GM18907 (cell line): Measurements from ENCODE around the gene AUTS2.
A peak's percentile ranks its signal among the peaks of the same experiment; 100 is the strongest.
"Not testable (repeated sequence)": the region's sequence is repeated elsewhere in the genome, so short reads cannot be mapped to it uniquely, and the experiment has no call there.

Source experiments
- ATAC-seq: cut with Tn5 transposase; IDR thresholded peaks from one replicate; pipeline ENCODE4 v1.9.1; 2021; ENCODE audit warnings: mild to moderate bottlenecking, moderate library complexity; ENCODE audit not compliant: unreplicated experiment

Gene AUTS2

DNA sequence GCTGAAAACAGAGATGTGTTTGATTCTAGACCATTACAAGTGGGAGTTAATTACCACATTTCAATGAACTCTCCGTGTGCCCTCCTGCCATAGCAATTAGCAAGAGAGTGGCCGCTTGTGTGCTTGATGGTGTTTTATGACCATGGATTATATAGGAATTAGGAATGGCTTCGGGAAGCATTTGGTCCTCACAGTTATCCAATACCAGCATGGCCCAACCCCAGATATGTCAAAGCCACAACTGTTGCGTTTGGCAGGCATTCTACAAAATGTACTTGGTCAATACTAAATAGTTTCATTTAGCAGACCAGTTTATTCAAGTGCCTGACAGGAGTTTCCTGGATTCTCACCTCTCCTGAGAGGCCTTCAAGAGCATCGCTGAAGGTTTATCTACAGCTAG is 1024.7 kb downstream of the AUTS2 start:
- ATAC-seq: no peak

DNA sequence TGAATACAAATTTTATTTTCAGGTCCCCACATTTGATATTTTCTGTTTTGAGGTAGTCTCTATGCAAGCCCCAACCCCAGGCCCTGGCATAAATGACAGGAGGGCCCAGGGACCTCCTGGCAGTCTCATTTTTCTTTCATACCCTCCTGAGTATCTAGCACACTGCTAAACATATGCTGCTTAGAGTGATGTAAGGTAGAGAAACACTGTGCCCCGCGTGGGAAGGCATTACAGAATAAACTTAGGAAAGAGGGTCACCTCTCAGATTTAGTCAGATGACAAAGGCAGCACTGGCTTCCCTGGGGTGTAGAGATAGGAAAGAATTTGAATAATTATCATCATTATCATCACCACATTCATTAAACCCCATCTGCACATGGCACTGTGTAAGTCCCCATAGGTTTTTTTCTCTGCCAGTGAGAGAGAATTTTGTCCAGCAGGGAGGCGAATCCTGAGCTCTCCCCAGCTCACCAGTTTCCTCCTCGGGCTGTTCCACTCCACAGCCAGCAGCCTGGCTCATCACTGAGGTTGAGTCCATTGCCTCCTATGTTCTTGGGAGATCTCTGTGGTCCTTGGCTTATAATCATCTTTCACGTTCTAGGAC is 1026.3 kb downstream of the AUTS2 start:
- no peak for ATAC-seq

DNA sequence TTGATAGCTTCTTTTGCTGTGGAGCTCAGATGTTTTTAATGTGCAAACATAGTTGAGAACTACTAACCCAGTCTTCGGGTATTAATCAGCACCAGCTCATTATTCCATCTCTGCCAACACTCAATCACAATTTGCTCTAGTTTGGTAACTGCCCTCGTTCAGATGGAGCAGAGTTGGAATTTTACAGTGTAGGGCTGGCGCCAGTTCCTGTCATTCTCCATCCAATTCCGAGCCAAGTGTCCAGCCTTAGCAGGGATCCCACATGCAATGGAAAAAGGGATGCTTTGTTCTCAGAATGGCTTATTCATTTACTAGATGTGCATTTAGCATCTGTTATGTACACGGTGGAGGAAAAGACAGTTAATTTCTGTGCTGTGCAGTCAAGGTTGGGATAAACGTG is 1029.2 kb downstream of the AUTS2 start:
- ATAC-seq: no peak

DNA sequence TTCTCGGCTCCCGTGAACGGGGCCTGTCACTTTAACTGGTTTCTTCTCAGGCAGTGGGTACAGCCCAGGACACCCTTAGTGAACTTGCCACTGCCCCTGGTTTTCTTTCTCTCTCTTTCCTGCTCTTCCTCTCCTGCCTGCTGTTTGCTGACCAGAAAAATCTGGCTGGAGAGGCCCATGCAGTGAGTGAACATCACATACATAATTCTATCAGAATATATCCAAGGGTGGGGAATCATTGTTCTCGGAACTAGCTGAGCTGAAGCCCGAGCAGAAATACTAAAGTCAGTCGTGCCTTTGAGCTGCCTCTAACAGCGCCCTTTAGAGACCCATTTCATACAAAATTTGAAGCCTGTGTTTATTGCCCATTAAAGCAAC is 1032.2 kb downstream of the AUTS2 start:
- no peak for ATAC-seq

DNA sequence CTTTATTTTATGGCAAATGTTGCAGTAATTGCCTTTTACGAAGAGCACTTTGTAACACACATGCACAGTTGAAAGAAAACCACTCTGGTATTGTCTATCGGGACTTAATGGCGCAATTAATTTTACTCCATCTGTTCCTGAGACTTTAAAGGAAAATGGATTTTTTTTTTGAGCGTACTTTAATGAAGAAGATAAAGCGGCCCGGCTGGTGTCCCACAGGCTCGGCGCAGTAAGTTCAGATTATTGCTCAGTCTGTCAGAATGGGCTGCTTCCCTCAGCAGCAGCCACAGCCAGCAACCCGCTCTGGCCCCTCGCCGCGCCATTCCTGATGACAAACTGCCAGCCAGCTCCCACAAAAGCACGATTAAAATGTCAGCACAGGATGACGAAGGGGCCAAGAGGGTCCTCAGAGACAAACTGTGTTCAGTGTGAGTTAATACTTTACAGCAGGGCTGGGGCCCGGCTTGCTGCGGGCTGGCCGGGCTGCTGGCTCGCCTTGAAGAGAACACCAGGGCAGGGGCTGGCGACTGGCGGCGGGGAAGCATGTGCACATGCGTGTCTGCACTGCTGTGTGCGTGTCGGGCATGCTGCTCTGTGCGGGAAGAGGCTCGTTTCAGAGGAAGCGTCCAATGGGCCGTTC is 1032.7 kb downstream of the AUTS2 start:
- ATAC-seq: no peak

DNA sequence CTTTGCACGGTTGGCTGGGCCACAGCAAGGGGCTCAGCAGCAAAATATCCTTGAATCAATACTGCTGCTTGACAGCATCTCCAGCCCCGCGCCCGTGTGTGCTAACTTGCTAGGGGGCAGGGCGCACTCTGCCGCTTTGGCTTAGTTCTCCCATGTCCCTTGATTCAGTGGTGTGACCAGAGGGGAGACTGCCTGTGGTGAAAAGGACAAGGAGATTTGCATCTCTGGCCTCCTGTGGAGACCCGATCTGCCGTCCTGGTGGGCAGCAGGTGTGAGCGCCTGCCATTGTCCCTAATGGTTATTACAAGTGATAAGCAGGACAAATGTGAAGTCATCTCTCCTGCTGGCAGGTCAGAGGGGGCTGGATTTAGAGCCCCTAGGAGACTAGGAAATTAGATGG is 1033.4 kb downstream of the AUTS2 start:
- ATAC-seq: no peak

DNA sequence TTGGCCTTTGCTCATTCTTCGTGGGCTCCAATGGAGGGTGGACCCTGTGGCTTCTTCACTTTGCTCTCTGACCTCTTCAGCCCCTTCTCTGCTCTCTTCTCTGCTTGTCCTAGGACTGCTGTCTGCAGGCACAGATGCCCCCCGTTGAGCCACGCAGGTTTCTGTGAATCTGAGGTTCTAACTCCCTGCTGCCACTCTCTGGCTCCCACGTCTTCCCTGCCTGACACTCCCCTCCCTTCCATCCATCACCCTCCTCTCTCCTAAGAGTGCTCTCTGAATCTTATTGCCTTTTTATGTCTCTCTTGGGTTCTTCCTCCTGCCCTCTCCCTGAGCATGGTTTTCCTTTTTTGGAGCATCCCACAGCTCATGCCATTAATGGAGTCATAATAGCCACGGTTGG is 1034.1 kb downstream of the AUTS2 start:
- no peak for ATAC-seq

DNA sequence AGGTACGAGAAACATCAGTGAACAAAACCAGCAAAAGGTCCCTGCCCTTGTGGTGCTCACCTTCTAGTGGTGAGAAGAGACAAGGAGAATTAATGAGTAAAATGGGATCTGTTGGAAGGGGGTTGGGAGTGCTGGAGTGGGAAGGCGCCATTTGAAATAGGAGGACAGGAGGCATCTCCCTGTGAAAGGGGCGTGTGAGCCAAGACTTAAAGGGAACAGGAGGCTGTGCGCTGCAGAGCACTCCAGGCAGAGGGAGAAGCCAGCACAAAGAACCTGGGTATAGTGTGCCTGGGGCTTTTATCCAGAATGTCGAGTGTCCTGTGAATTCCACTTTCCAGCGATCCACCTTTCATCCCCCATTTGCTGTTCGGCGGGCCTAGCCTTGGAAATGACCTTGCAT is 1035.8 kb downstream of the AUTS2 start:
- ATAC-seq: no peak

DNA sequence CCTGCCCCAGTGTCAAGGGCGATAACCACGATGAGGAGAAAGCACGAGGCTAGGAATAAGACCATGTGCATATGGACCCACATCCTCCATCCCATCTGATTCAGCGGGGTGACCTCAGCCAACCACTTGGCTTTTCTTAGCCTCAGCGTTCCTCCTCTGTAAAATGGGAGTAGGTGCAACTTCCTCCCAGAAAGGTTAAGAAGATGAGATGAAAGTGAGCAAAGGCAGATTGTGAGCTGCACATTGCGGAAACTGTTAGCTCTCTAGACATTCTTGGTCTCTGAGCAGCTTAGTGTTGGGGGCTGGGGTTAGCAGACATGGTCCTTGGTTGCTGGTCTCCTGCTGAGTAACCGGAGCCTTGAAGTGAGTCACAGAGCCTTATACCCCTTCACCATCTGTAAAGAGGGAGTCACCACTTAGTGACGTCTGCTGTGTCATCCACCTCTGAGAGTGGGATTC is 1036.4 kb downstream of the AUTS2 start:
- no peak for ATAC-seq

DNA sequence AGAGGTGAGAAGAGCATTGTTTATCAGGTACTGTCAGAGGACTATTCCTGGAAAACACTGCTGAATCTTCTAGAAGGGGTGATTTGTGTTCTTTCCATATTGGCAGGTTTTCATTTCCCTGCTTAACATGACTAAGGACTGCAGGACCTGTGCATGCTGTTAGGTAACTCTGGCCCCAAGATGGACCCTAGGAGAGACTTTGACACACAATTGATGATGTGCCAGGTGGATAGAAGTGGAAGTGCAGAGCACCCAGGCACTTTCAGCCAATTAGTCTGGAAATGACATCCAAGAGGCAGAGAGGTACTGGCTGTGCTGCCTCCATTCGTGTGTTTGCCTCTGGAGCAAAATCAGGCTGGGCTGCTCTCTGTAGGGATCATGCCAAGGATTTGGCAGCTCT is 1037.4 kb downstream of the AUTS2 start:
- ATAC-seq: no peak

DNA sequence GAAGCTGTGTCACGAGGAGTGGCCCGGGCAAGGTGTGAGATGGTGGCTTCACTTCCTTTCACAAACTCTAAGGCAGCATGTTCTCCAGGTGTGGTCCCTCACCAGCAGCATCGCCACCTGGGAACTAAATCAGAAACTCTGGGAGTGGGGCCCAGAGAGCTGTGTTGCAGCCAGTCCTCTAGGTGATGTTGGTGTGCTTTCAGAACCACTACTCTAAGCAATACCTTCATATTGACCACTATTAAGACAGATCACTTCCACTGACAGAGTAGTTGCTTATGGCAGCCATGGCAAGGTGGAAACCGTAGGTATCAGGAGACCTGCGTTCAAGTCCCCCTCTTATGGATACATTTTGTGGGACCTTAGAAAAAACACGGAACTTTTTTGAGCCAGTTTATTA is 1037.9 kb downstream of the AUTS2 start:
- ATAC-seq: no peak

DNA sequence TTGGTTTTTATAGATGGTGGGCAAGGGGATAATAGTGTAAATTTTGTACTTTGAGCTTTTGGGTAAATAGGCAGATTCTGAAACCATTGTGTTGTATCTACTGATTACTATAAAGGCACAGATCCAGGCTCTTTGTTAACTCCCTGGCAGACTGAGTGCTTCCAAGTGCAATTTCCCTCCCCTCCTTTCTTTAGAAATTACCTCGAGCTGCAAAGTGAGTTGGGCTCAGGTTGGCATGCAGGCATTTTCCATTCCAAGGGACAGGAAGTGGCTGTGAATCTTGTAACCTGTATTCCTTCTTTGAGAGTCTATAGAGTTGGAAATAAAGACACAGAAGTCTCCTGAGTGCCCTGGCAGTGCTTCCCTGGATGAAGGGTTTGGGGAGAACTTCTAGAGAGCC is 1039.5 kb downstream of the AUTS2 start:
- no peak for ATAC-seq

DNA sequence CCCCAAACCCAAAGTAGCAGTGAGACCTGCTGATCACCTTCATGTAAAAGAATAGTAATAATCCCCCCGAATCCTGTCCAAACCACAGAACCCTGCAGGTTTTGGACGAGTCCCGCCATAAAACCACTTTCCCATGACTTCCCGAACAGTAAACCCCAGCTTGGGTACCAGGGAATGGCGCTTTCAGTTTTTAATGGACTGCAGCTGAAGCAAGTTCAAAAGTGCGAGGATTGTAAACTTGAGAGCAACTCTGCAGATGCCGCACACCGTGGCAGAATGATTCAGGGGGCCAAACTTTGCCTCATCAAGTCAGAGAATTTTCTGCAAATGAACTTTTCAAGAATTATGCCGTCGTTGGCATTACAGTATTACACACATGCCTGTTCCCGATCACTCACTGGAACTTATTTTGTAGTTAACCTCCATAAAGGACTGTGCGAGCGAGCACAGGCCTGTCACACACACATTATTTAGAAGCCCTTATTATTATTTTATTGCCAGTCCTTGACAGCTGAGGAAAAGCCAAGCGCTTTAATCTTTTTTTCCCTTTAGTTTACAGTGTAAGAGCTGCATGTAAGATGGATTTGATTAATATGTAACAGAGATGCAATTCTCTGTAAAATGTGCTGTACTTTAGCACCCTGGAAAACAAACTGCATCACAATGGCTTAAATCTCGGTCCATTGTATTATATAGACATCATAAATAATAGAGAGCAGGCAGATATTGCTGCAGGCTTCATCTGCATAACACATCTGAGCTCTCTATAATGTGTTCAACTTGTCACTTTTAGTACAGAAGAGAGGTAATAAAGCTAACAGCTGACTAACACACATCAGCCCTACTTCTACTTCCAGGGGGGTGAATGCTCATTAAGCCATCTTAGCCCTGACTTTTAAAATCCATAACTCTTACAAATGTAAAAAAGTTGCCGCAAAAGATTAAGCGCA is 1040.2 kb downstream of the AUTS2 start:
- no peak for ATAC-seq

DNA sequence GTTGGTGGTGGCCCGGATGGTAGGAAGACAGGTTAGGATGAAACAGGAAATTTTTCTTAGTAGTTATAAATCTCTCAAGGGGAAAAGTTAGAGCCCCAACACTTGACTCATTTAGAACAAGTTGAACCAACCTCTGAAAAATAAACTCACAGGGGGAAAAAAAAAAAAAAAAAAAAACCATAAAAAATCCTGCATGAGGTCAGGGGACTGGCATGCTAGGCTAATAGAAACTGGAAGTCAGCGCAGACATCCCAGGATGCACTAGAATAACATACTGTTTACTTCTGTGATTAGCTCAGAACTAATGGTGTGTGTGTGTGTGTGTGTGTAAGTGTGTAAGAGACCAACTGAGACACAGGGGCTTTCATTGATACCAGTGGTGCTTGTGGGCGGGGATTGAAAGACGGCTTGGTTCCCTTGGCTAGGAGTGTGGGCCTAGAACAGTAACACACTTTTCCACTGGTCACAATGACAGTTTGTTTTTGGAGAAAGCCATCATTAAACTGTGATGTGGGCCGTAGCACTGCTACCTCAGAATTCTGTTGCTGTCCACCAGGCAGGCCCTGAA is 1042.1 kb downstream of the AUTS2 start:
- ATAC-seq: no peak

DNA sequence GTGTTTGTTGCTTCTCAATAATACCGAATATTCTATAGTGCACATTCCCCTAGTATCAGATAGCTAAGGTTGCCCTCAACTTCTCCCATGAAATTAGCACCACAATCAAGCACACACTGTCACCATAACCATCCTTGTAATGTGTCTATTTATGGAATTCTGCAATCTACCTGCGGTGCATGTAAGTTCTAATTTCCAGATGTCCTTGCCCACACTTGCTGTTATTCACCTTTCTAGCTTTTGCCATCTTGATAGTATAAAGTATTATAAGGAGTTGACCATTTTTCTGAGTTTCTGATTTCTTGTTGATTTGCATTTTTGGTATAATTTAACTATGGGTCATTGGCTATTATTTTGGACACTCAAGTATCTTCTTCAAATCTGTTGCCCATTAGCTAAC is 1043.6 kb downstream of the AUTS2 start:
- ATAC-seq: no peak

DNA sequence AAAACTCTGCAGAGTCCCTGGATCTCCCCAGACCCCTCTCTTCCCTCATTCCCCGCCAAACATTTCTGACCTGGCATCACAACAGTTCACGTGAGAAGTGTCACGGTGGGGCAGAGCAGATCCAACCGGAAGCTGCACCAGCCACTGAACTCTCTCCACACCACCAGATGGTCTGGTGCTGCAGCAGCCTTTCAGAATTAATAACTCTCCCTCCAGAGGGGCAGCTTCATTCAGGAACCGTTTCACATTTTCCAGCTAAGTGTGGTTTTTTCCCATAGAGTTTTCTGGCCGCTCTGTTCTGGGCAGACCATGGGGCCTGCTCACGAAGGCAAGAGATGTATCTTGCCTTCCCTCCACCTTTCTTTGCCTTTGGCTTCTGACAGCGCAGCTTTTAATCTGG is 1047.0 kb downstream of the AUTS2 start:
- no peak for ATAC-seq

DNA sequence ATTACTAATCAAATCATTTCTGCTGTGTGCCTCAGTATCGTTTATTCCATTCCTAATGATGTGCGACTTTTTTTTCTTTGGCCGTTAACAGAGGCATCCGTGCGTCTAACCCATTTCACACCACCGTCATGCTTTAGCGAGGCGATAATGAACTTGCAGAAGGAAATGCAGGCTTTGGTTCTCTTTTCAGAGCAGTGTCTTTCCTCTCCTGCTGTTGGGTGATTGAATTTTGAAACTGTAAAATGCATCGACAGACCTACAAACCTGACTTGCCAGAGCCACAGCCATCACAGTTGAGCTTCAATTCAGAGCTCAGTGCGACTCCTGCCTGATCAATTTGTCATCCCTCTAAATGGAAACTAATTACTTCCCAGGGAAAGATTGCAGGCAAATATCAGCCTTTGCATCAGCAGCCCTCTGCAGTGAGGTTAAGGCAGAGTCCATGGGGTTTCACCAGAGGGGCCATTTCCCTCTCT is 1047.6 kb downstream of the AUTS2 start:
- ATAC-seq: no peak

DNA sequence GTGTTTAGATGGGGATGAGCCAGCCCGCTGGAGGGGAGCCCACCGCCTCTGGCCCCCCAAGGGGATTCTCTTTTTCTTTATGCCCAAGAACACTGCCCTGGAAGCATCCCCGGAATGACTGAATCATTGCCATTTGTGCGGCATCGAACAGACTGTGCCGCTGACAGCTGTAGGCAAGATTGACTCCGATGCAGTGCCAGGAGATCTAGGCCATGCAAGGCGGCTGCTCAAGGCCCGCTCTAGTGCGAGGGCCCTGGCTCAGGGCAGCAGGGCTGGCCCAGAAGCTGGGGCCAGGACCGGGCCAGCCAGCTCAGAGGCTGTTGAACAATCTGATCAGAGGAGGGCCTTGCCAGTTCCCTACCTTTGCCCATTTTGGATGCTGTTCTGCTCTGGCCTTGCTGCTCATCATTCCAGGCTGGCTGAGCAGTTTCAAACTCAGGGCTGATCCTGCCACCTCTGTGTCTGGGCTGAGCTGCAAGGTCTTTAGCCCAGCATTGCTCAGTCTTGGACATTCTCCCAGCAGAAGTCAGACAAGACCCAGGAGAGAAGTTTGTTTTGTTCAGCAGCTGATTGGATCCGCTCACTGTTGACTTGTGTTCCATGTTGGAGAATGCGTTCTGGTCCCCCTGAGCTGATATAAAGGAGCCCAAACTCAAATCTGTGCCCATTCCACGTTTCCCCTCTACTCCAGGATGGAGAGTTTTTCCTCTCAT is 1048.4 kb downstream of the AUTS2 start:
- no peak for ATAC-seq

DNA sequence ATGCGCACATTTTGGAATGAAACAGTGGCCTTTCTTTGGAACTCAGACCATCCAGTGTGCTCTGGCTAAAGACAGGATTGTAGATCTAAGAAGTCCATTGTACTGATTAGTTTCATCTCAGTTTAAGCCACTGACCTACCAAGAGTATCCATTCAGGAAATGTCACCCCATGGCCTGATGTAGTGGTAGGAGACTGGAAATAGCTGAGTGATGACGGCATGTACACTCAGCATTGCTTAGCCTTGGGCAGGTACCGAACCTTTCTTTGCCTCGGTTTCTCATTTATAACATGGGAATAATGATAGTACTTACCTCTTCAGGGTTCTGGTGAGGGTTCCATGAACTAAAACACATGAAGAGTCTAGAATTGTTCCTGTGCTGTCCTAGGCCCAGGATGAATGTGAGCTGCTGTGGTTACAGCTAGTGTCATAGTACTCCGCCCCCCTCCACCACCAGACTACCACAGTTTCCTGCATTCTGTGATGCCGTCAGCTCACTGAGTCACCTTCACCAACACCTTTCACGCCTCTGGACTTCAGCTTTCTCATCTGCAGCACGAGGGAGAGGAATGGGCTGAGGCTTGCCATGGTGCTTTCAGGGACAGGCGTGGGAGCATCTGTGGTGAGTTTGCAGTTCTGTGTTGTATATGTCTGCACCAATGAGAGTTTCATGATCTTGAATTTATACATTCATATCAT is 1049.7 kb downstream of the AUTS2 start:
- peak; percentile 89 for ATAC-seq

DNA sequence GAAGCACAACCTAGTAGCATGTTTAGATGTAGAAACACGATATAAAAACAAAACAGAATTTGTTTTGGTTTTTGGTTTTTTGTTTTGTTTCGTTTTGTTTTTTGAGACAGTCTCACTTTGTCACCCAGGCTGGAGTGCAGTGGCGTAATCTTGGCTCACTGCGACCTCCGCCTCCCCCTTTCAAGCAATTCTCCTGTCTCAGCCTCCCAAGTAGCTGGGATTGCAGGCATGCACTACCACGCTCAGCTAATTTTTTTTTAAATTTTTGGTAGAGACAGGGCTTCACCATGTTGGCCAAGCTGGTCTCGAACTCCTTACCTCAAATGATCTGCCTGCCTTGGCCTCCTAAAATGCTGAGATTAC is 1050.2 kb downstream of the AUTS2 start:
- not testable (repeated sequence) for ATAC-seq
